Transverse colon (tissue), 4 donors: ENCODE data around the gene CDC20. TPM values are rescaled to one million over a fixed set of nuclear protein-coding genes. Genes with fewer than 3 reads are reported as not detected.

ENCODE experiments used
- DNase-seq: peaks from one replicate; pipeline ENCODE4 v3.0.0-alpha.2; 2019
- H3K27ac ChIP-seq, 4 donors: fragments of 200-600 bp; sonication (generic); 2 replicates each; pipeline ENCODE4 v1.5.1; 2016 to 2018; ENCODE audit warnings: inconsistent platforms in 4 of 4
- H3K27me3 ChIP-seq: fragments of 200-600 bp; sonication (generic); 2 replicates; pipeline ENCODE4 v1.5.1; 2017; ENCODE audit warnings: inconsistent platforms
- H3K36me3 ChIP-seq, 4 donors: fragments of 200-600 bp; sonication (generic); 2 replicates each; pipeline ENCODE4 v1.5.1; 2017 to 2019; ENCODE audit warnings: inconsistent platforms in 4 of 4
- H3K4me1 ChIP-seq, 4 donors: fragments of 200-600 bp; sonication (generic); 2 replicates each; pipeline ENCODE4 v1.5.1; 2017 to 2020; ENCODE audit warnings: inconsistent platforms in 4 of 4
- H3K4me3 ChIP-seq, 4 donors: fragments of 200-600 bp; sonication (generic); 1 replicate in 1 of 4; 2 replicates in 3 of 4; pipeline versions ENCODE4 v1.5.1 to v1.6.1; 2017 to 2019; ENCODE audit warnings: inconsistent platforms in 4 of 4
- H3K9me3 ChIP-seq, 2 donors: fragments of 200-600 bp; sonication (generic); 2 replicates each; pipeline ENCODE4 v1.5.1; 2017 to 2019; ENCODE audit warnings: inconsistent platforms in 2 of 2
- EP300 ChIP-seq: sonication (generic); formaldehyde crosslinking; IDR thresholded peaks from one replicate; pipeline ENCODE4 v1.6.1; 2017; ENCODE audit warnings: antibody characterized with exemption, low read depth
- POLR2A ChIP-seq: fragments of 450-650 bp; IDR thresholded peaks from one replicate; pipeline ENCODE4 v1.6.1; 2016; ENCODE audit warnings: antibody characterized with exemption, mild to moderate bottlenecking, moderate library complexity
- POLR2AphosphoS5 ChIP-seq, 3 donors: sonication (generic); formaldehyde crosslinking; IDR thresholded peaks; one replicate each; pipeline ENCODE4 v1.6.1; 2016; ENCODE audit warnings: antibody characterized with exemption in 3 of 3
- WGBS, 2 donors: methylation state at CpG; one replicate each; pipeline ENCODE4 v1.1.5; 2018; ENCODE audit warnings: low coverage in 1 of 2; 5-methylcytosine and 5-hydroxymethylcytosine counted together
- in situ Hi-C, 4 donors: fragments of 200-750 bp; cut with MboI; loops; one replicate each; pipeline versions ENCODE4 v1.15.0 to v1.15.1; 2017; ENCODE audit warnings: low sequenced_read_pairs in 3 of 4, low pct_ligation_motif_present in 1 of 4, low pct_unique_long_range_greater_than_20kb in 1 of 4
- intact Hi-C: fragments of 100-400 bp; cut with DNase I; formaldehyde crosslinking; loops from one replicate; pipeline ENCODE4 v1.15.1; 2023; ENCODE audit warnings: low total_unique reads
- total RNA-seq, 4 donors: library from RNA; depleted of rRNA; stranded (reverse); fragments of >200 nt; gene quantifications; one replicate each; pipeline ENCODE4 v1.1.0, GENCODE V29; 2016
- TF ChIP-seq, protein P1 (sequence below), 5 experiments: fragments of 200-600 bp in 3 of 5; fragments of 450-650 bp in 2 of 5; sonication (generic) in 3 of 5; IDR thresholded peaks; 1 replicate in 2 of 5; 2 replicates in 3 of 5; pipeline ENCODE4 v1.5.1; 2016 to 2017; ENCODE audit warnings: antibody characterized with exemption in 5 of 5, inconsistent platforms in 3 of 5, mild to moderate bottlenecking in 2 of 5, moderate library complexity in 1 of 5

The CDC20 gene
- total RNA-seq, 4 donors from 2014 or later, result 2.9 to 38.4 (median 4.5) TPM; not detected in 1

DNA sequence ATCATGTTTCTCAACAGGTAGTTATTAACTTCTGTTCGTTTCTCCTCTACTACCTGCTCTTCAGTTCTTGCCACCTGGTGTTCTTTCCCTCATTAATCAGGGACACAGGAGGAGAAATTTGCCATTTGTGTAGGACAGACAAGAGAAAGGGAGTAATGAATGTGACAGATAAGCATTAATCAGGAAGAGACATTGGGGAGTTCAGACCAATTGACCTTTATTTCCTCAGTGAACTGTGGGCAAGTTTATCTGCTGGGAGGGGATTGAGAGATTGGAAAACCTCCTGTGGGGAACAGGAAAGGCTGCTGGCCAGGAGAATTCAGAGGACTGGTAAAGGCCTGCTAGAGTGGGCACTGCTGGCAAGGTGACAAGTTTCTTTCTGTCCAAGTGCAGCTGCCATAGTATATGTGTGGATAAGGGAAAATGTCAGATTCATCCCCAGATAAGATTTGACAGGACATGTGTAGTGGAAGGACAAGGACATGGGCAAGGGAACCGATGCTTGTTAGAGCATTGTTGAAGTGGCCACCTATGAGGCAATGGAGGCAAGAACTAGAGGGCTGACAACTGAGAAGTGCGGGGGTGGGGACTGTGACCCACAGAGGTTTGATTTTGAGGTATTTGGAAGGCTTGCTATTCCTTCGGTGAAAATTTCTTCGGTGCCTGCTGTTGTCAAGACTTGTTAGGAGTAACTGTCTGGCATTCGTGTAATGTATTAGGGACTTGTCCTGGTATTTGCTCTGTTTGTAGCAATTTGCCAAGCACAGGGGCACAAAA is 43.5 kb downstream of the CDC20 start:
- Histone ChIP-seq H3K4me3 (no peak overlapping the region), H3K27ac (no peak overlapping the region), H3K9me3 (no peaks in the 10 kb centered on the region), H3K4me1 (peaks cover 0 to 18% (median 3%) of the 10 kb centered on the region in 4 donors), H3K27me3 (no peaks in the 10 kb centered on the region), H3K36me3 (peaks cover 0 to 25% (median 10%) of the 10 kb centered on the region in 4 donors)
- in situ Hi-C loops, result no loop called here
- intact Hi-C loops, result no loop called here
- 75 to 98% methylated on average over 1 to 6 of the region's 6 CpGs for WGBS, 2 donors
- no peak for DNase-seq
- TF ChIP-seq POLR2AphosphoS5 (IDR thresholded peaks at IDR 0.05) (no peak), POLR2A (no peak), EP300 (no peak)
- TF ChIP-seq, protein P1, sequence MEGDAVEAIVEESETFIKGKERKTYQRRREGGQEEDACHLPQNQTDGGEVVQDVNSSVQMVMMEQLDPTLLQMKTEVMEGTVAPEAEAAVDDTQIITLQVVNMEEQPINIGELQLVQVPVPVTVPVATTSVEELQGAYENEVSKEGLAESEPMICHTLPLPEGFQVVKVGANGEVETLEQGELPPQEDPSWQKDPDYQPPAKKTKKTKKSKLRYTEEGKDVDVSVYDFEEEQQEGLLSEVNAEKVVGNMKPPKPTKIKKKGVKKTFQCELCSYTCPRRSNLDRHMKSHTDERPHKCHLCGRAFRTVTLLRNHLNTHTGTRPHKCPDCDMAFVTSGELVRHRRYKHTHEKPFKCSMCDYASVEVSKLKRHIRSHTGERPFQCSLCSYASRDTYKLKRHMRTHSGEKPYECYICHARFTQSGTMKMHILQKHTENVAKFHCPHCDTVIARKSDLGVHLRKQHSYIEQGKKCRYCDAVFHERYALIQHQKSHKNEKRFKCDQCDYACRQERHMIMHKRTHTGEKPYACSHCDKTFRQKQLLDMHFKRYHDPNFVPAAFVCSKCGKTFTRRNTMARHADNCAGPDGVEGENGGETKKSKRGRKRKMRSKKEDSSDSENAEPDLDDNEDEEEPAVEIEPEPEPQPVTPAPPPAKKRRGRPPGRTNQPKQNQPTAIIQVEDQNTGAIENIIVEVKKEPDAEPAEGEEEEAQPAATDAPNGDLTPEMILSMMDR (IDR thresholded peaks at IDR 0.05), result no peak

DNA sequence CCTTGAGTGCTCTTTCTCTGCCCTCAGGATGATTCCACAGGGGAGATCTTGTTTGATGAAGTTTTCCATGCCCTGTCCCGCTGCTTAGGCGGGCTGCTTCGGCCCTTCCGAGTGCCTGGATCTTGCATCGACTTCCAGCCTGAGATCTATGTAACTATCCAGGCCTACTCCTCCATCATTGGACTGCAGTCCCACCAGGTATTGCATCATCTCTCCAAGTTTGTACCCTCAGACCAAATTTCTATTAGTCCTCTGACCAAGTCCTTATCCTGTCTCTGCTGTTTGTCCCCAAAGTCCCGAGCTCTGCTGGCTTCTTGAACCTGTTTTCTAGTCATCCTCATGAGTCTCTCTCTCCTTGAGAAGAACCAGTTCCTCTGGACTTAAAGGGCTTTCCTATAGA is 45.6 kb downstream of the CDC20 start:
- DNase-seq, result no peak
- peaks cover 0 to 38% (median 14%) of the 10 kb centered on the region in 4 donors for H3K36me3 ChIP-seq

DNA sequence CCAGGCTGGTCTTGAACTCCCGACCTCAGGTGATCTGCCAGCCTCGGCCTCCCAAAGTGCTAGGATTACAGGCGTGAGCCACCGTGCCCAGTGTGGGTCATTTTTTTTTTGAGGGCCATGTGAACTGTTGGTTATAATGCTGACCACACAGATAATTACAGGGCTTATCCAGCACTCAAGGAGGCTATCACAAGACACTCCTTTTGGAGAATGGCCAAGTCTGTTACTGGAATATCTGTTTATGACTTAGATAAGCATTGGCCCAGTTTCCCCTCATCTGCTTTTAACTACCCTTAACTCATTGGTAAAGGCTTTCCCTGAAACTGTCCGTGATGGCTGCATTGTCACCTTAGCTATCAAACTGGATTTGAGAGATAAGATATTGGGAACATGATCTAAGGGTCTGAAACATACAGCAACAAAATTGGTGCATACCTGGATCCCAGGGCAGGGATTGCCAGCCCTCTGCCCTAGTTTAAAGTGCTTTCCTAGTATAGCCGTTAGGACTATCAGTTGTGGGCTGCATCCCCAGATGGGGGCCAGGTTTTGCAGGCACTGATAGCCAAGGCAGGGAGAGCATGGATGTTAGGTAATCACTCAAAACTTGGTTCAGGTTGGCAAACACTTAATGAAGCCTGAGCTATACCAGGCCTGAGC is 46.6 kb downstream of the CDC20 start:
- intact Hi-C loops, result no loop called here
- DNase-seq, result no peak
- Histone ChIP-seq H3K27ac (peak overlapping the region; percentile 4 to 50 (median 38)), H3K4me3 (no peak overlapping the region), H3K27me3 (no peaks in the 10 kb centered on the region), H3K9me3 (no peaks in the 10 kb centered on the region), H3K36me3 (peaks cover 0 to 43% (median 16%) of the 10 kb centered on the region in 4 donors), H3K4me1 (peaks cover 0 to 18% (median 3%) of the 10 kb centered on the region in 4 donors)
- WGBS, 2 donors, result 35 to 60% methylated on average over 4 to 6 of the region's 6 CpGs
- in situ Hi-C loops, result no loop called here
- no peak for TF ChIP-seq EP300
- TF ChIP-seq POLR2AphosphoS5 (IDR thresholded peaks at IDR 0.05), result peak in 1 of 3 donors; percentile 23
- TF ChIP-seq, protein P1 (IDR thresholded peaks at IDR 0.05), result no peak
- no peak for TF ChIP-seq POLR2A

More for the DNA sequence above, 45.6 kb downstream of the CDC20 start:
- no peaks in the 10 kb centered on the region for H3K27me3 ChIP-seq
- intact Hi-C loops (no loop called here), in situ Hi-C loops (no loop called here)
- no peak overlapping the region for H3K4me3 ChIP-seq
- no peaks in the 10 kb centered on the region for H3K9me3 ChIP-seq
- no peak overlapping the region for H3K27ac ChIP-seq
- WGBS, 2 donors, result 97 to 100% methylated on average over 2 to 6 of the region's 6 CpGs
- TF ChIP-seq POLR2AphosphoS5 (IDR thresholded peaks at IDR 0.05), result no peak
- TF ChIP-seq, protein P1 (IDR thresholded peaks at IDR 0.05), result no peak
- TF ChIP-seq POLR2A, result no peak
- no peak for TF ChIP-seq EP300
- H3K4me1 ChIP-seq, result peaks cover 0 to 18% (median 3%) of the 10 kb centered on the region in 4 donors

DNA sequence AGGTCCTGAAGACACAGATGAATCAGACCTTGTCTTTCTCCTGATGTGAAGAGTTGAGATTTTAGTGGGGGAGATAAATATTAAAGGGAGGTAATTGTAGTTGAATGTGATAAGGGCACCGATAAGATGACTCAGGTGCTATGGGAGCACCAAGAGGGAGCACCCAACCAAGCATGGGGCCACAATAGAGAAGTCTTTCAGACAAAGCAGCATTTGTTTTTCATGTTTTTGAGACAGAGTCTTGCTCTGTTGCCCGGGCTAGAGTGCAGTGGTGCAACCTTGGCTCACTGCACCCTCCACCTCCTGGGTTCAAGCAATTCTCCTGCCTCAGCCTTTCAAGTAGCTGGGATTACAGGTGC is 47.1 kb downstream of the CDC20 start:
- Histone ChIP-seq H3K4me3 (no peak overlapping the region), H3K27ac (peak overlapping the region; percentile 4 to 50 (median 38)), H3K36me3 (peaks cover 0 to 43% (median 16%) of the 10 kb centered on the region in 4 donors), H3K4me1 (peaks cover 0 to 18% (median 3%) of the 10 kb centered on the region in 4 donors), H3K9me3 (no peaks in the 10 kb centered on the region), H3K27me3 (no peaks in the 10 kb centered on the region)
- in situ Hi-C loops (no loop called here), intact Hi-C loops (no loop called here)
- 25 to 61% methylated on average over 2 of the region's 2 CpGs for WGBS, 2 donors
- TF ChIP-seq EP300, result no peak
- no peak for TF ChIP-seq POLR2AphosphoS5 (IDR thresholded peaks at IDR 0.05)
- TF ChIP-seq, protein P1 (IDR thresholded peaks at IDR 0.05), result no peak
- no peak for TF ChIP-seq POLR2A
- DNase-seq, result no peak
